ENCODE measurements around the gene TSPAN3.

GRCh38 chr15:76996526-76997401 lies 74.1 kb downstream of the TSPAN3 start:
- TF ChIP-seq CTCF (IDR thresholded peaks at IDR 0.05) (no peak), POLR2A (IDR thresholded peaks at IDR 0.05) (no peak), EP300 (IDR thresholded peaks at IDR 0.05) (no peak)
